Mammary epithelial cell (primary cell): ENCODE data around the gene ASB18.

Source experiments
- CTCF ChIP-seq, 2 donors: IDR thresholded peaks in 1 of 2; conservative IDR thresholded peaks in 1 of 2; 2 replicates each; pipeline ENCODE4 v1.5.1; 2011 to 2012; ENCODE audit warnings: inconsistent platforms in 2 of 2, low read length in 2 of 2, mild to moderate bottlenecking in 2 of 2, control low read depth in 1 of 2, low read depth in 1 of 2; ENCODE audit not compliant: insufficient read depth in 1 of 2; ENCODE audit errors: extremely low read depth in 1 of 2
- EZH2 ChIP-seq: IDR thresholded peaks from 2 replicates; pipeline ENCODE4 v1.6.1; 2012; ENCODE audit warnings: low read length, inconsistent platforms, borderline replicate concordance

- TF ChIP-seq CTCF (conservative IDR thresholded peaks at IDR 0.05 in 1 of 2, IDR thresholded peaks at IDR 0.05 in 1 of 2; ENCODE audit: extremely low read depth in 1 of 2, insufficient read depth in 1 of 2, low read depth in 1 of 2, low read length in 2 of 2) (no peak), EZH2 (no peak)
These were observed 63.8 kb downstream of the ASB18 start for GRCh38 chr2:236200378-236200777.
